Measurements from ENCODE around the gene AHI1. TPM values are rescaled to one million over a fixed set of nuclear protein-coding genes. Genes with fewer than 3 reads are reported as not detected.

The AHI1 gene
- 3.8 and 4.1 TPM in 2 replicates for total RNA-seq

GRCh38 chr6:135497412-135498184 is at the start of gene AHI1:
AHI1 (minus strand) TSS chr6:135497740; CDS start chr6:135492237, 5,503 bp downstream.

